Ishikawa (cell line): Measurements from ENCODE around the gene RCL1.

Experiments
- EP300 ChIP-seq: IDR thresholded peaks from 2 replicates; pipeline ENCODE4 v1.6.1; 2012; ENCODE audit warnings: borderline replicate concordance
- MAX ChIP-seq: IDR thresholded peaks from 2 replicates; pipeline ENCODE4 v1.6.1; 2012
- REST ChIP-seq: IDR thresholded peaks from 2 replicates; pipeline ENCODE4 v1.6.1; 2012; ENCODE audit warnings: low read depth, mild to moderate bottlenecking
- TAF1 ChIP-seq: IDR thresholded peaks from 2 replicates; pipeline ENCODE4 v1.6.1; 2012; ENCODE audit warnings: low read depth, mild to moderate bottlenecking
- TCF12 ChIP-seq: IDR thresholded peaks from 2 replicates; pipeline ENCODE4 v1.6.1; 2012; ENCODE audit warnings: low read depth
- ZBTB7A ChIP-seq: IDR thresholded peaks from 2 replicates; pipeline ENCODE4 v1.6.1; 2012; ENCODE audit warnings: low read depth

GRCh38 chr9:4883326-4883873 lies 90.7 kb downstream of the RCL1 start:
- no peak for TF ChIP-seq TAF1
- no peak for TF ChIP-seq EP300
- no peak for TF ChIP-seq TCF12
- TF ChIP-seq MAX = no peak
- no peak for TF ChIP-seq REST
- TF ChIP-seq ZBTB7A = no peak
